ENCODE measurements around the gene KIAA0319L. TPM values are rescaled to one million over a fixed set of nuclear protein-coding genes. Genes with fewer than 3 reads are reported as not detected.
"Not testable (repeated sequence)": the region's sequence is repeated elsewhere in the genome, so short reads cannot be mapped to it uniquely, and the experiment has no call there.

KIAA0319L gene
- total RNA-seq, 4 donors from 2014 or later, result 26.3 to 44.8 (median 38.9) TPM

- no peaks in the 10 kb centered on the region for H3K36me3 ChIP-seq
- 58 to 70% methylated on average over 4 of the region's 4 CpGs for WGBS, 2 donors (ENCODE audit: low coverage in 1 of 2)
- H3K4me3 ChIP-seq, result no peak overlapping the region
- TF ChIP-seq EP300 (IDR thresholded peaks at IDR 0.05) (no peak), CTCF (IDR thresholded peaks at IDR 0.05) (no peak), POLR2A (IDR thresholded peaks at IDR 0.05) (no peak), POLR2AphosphoS5 (IDR thresholded peaks at IDR 0.05) (no peak)
- peaks cover 28% of the 10 kb centered on the region for H3K27me3 ChIP-seq
- H3K27ac ChIP-seq, result no peak overlapping the region
- ATAC-seq, result no peak
- no peaks in the 10 kb centered on the region for H3K9me3 ChIP-seq
- H3K4me1 ChIP-seq, result peaks cover 0 to 22% (median 13%) of the 10 kb centered on the region in 3 donors
Observed at GRCh38 chr1:35580949-35581388, 23.8 kb upstream of the KIAA0319L start.

- peaks cover 64% of the 10 kb centered on the region for H3K27me3 ChIP-seq
- TF ChIP-seq POLR2A (IDR thresholded peaks at IDR 0.05) (no peak), CTCF (IDR thresholded peaks at IDR 0.05) (no peak), EP300 (IDR thresholded peaks at IDR 0.05) (no peak), POLR2AphosphoS5 (IDR thresholded peaks at IDR 0.05) (no peak)
- 0% methylated on average over 1 to 2 of the region's 70 CpGs for WGBS, 2 donors (ENCODE audit: low coverage in 1 of 2)
- H3K4me3 ChIP-seq, result peak overlapping the region; percentile 13 to 51
- peaks cover 0 to 37% (median 18%) of the 10 kb centered on the region in 3 donors for H3K4me1 ChIP-seq
- no peaks in the 10 kb centered on the region for H3K9me3 ChIP-seq
- no peaks in the 10 kb centered on the region for H3K36me3 ChIP-seq
- H3K27ac ChIP-seq, result no peak overlapping the region
- peak; percentile 57 for ATAC-seq
Observed at GRCh38 chr1:35577071-35577998, 20.1 kb upstream of the KIAA0319L start.

- not testable (repeated sequence) for ATAC-seq, H3K27ac ChIP-seq, H3K36me3 ChIP-seq, H3K9me3 ChIP-seq
- Histone ChIP-seq H3K4me3 (peak overlapping the region in 1 of 2 donors; percentile 51), H3K4me1 (peaks cover 0 to 37% (median 18%) of the 10 kb centered on the region in 3 donors), H3K27me3 (peaks cover 70% of the 10 kb centered on the region)
- WGBS, 2 donors (ENCODE audit: low coverage in 1 of 2), result no CpG with 5 or more reads among the region's 37 CpGs
Observed at GRCh38 chr1:35576766-35577070, 19.5 kb upstream of the KIAA0319L start.

GRCh38 chr1:35576061-35576765, 19.0 kb upstream of the KIAA0319L start:
- H3K4me1 ChIP-seq, result peaks cover 0 to 37% (median 18%) of the 10 kb centered on the region in 3 donors
- H3K27ac ChIP-seq, result no peak overlapping the region
- H3K36me3 ChIP-seq, result no peaks in the 10 kb centered on the region
- H3K27me3 ChIP-seq, result peaks cover 75% of the 10 kb centered on the region
- TF ChIP-seq CTCF (IDR thresholded peaks at IDR 0.05) (no peak), POLR2A (IDR thresholded peaks at IDR 0.05) (no peak), EP300 (IDR thresholded peaks at IDR 0.05) (no peak)
- whole genome bisulfite sequencing, 2 donors (ENCODE audit: low coverage in 1 of 2), result 85 to 86% methylated on average over 1 to 2 of the region's 10 CpGs
- ATAC-seq, result no peak
- H3K4me3 ChIP-seq, result peak overlapping the region in 1 of 2 donors; percentile 51
- H3K9me3 ChIP-seq, result no peaks in the 10 kb centered on the region

- no peak for ATAC-seq
- H3K27ac ChIP-seq, result no peak overlapping the region
- no peaks in the 10 kb centered on the region for H3K9me3 ChIP-seq
- H3K4me3 ChIP-seq, result no peak overlapping the region
- WGBS, 2 donors (ENCODE audit: low coverage in 1 of 2), result 87% methylated on average over 4 of the region's 5 CpGs; no CpG with 5 or more reads in 1 of the 2 donors
- peaks cover 83% of the 10 kb centered on the region for H3K27me3 ChIP-seq
- H3K36me3 ChIP-seq, result no peaks in the 10 kb centered on the region
- TF ChIP-seq POLR2AphosphoS5 (IDR thresholded peaks at IDR 0.05) (no peak), CTCF (IDR thresholded peaks at IDR 0.05) (no peak), EP300 (IDR thresholded peaks at IDR 0.05) (no peak), POLR2A (IDR thresholded peaks at IDR 0.05) (no peak)
- H3K4me1 ChIP-seq, result peaks cover 0 to 37% (median 18%) of the 10 kb centered on the region in 3 donors
Observed at GRCh38 chr1:35575416-35575958, 18.3 kb upstream of the KIAA0319L start.
